RWPE1 (cell line): ENCODE data around the gene DPP6.
"Not testable (repeated sequence)": the region's sequence is repeated elsewhere in the genome, so short reads cannot be mapped to it uniquely, and the experiment has no call there.

ENCODE experiments used
- CTCF ChIA-PET: fragments of 350-600 bp; sonication (Branson Sonifier 250); formaldehyde crosslinking; extraction: SDS; loops from one replicate; lab custom pipeline; 2021; lab: Yijun Ruan, JAX
- POLR2A ChIA-PET: fragments of 400-600 bp; formaldehyde crosslinking; extraction: SDS; loops from one replicate; lab custom pipeline; 2020; ENCODE audit warnings: antibody characterized with exemption; ENCODE audit not compliant: low non-redundant PET; lab: Yijun Ruan, JAX
- DNase-seq: peaks from one replicate; pipeline ENCODE4 v3.0.0; 2012; ENCODE audit warnings: low spot score
- H3K27ac ChIP-seq: fragments of 450-650 bp; 2 replicates; pipeline ENCODE4 v1.5.1; 2017
- CTCF ChIP-seq: fragments of 450-650 bp; conservative IDR thresholded peaks from 2 replicates; pipeline ENCODE4 v1.5.1; 2017; ENCODE audit warnings: low read depth, mild to moderate bottlenecking

The DPP6 gene

GRCh38 chr7:154666768-154667167, 614.6 kb downstream of the DPP6 start:
- ChIA-PET POLR2A (no interaction called here), CTCF (no interaction called here)
- no peak overlapping the region for H3K27ac ChIP-seq
- no peak for DNase-seq
- TF ChIP-seq CTCF, result no peak

- no peak for TF ChIP-seq CTCF
- peak; percentile 14 for DNase-seq
- no peak overlapping the region for H3K27ac ChIP-seq
- ChIA-PET POLR2A (no interaction called here), CTCF (no interaction called here)
Measured at GRCh38 chr7:154672659-154673415, 620.6 kb downstream of the DPP6 start.

GRCh38 chr7:154674191-154674590, 622.0 kb downstream of the DPP6 start:
- CTCF ChIA-PET, result no interaction called here
- POLR2A ChIA-PET, result no interaction called here
- TF ChIP-seq CTCF, result no peak
- H3K27ac ChIP-seq, result no peak overlapping the region
- DNase-seq, result no peak

- POLR2A ChIA-PET, result no interaction called here
- no peak for DNase-seq
- CTCF ChIA-PET, result no interaction called here
- no peak overlapping the region for H3K27ac ChIP-seq
- TF ChIP-seq CTCF, result no peak
Measured at GRCh38 chr7:154675560-154675959, 623.4 kb downstream of the DPP6 start.

- DNase-seq, CTCF ChIA-PET, H3K27ac ChIP-seq, POLR2A ChIA-PET: not testable (repeated sequence)
Measured at GRCh38 chr7:154676033-154676421, 623.8 kb downstream of the DPP6 start.

- CTCF ChIA-PET, result no interaction called here
Measured at GRCh38 chr7:154676422-154677073, 624.4 kb downstream of the DPP6 start.

More at GRCh38 chr7:154676422-154677073, 624.4 kb downstream of the DPP6 start:
- POLR2A ChIA-PET, result no interaction called here
- H3K27ac ChIP-seq, result no peak overlapping the region
- DNase-seq, result no peak
- TF ChIP-seq CTCF, result no peak
